Measurements from ENCODE around the gene ALOX5AP.

The ALOX5AP gene

GRCh38 chr13:30797847-30798535, 62.6 kb downstream of the ALOX5AP start:
- DNase-seq = no peak

GRCh38 chr13:30798776-30799355, 63.5 kb downstream of the ALOX5AP start:
- no peak for DNase-seq

GRCh38 chr13:30799356-30799824, 64.0 kb downstream of the ALOX5AP start:
- DNase-seq = no peak

GRCh38 chr13:30800107-30800506, 64.8 kb downstream of the ALOX5AP start:
- DNase-seq = no peak

- peak; percentile 9 to 41 for DNase-seq
These were observed 67.2 kb downstream of the ALOX5AP start for GRCh38 chr13:30802501-30802900.

GRCh38 chr13:30802953-30803478, 67.7 kb downstream of the ALOX5AP start:
- peak; percentile 88 to 93 for DNase-seq

GRCh38 chr13:30803749-30804148, 68.4 kb downstream of the ALOX5AP start:
- no peak for DNase-seq

GRCh38 chr13:30804474-30804873, 69.1 kb downstream of the ALOX5AP start:
- DNase-seq = no peak

GRCh38 chr13:30805132-30805537, 69.8 kb downstream of the ALOX5AP start:
- DNase-seq = no peak

- no peak for DNase-seq
These were observed 70.3 kb downstream of the ALOX5AP start for GRCh38 chr13:30805603-30806011.

- DNase-seq = peak; percentile 74 to 77
These were observed 71.4 kb downstream of the ALOX5AP start for GRCh38 chr13:30806784-30807183.

- DNase-seq = no peak
These were observed 72.0 kb downstream of the ALOX5AP start for GRCh38 chr13:30807392-30807791.

GRCh38 chr13:30808600-30808999, 73.3 kb downstream of the ALOX5AP start:
- DNase-seq = no peak

- no peak for DNase-seq
These were observed 74.4 kb downstream of the ALOX5AP start for GRCh38 chr13:30809787-30810186.

GRCh38 chr13:30810261-30810701, 74.9 kb downstream of the ALOX5AP start:
- no peak for DNase-seq

- no peak for DNase-seq
These were observed 75.5 kb downstream of the ALOX5AP start for GRCh38 chr13:30810801-30811200.
